Measurements from ENCODE around the gene DOCK10. TPM values are rescaled to one million over a fixed set of nuclear protein-coding genes. Genes with fewer than 3 reads are reported as not detected.
"Not testable (repeated sequence)": the region's sequence is repeated elsewhere in the genome, so short reads cannot be mapped to it uniquely, and the experiment has no call there.

The DOCK10 gene
- polyA plus RNA-seq (ENCODE audit: insufficient read length in 4 of 4) = 10 to 100 TPM in 2 of 4 donors, 1 to 10 TPM in 2; 9.6 to 11.6 (median 10.1) TPM

- no peak for DNase-seq (ENCODE audit: low read depth in 4 of 4, low spot score in 3 of 4)
These were observed at the start of gene DOCK10 for GRCh38 chr2:225041851-225042799. TSS of gene DOCK10 (minus strand) at chr2:225042468. CDS start at chr2:225042374, 94 bp downstream.

GRCh38 chr2:225091336-225091735, 49.1 kb upstream of the DOCK10 start:
- DNase-seq (ENCODE audit: low read depth in 4 of 4, low spot score in 3 of 4) = no peak

- no peak for DNase-seq (ENCODE audit: low read depth in 4 of 4, low spot score in 3 of 4)
These were observed 48.5 kb upstream of the DOCK10 start for GRCh38 chr2:225090746-225091145.

- no peak for DNase-seq (ENCODE audit: low read depth in 4 of 4, low spot score in 3 of 4)
These were observed 44.6 kb upstream of the DOCK10 start for GRCh38 chr2:225086915-225087314.

- DNase-seq (ENCODE audit: low read depth in 4 of 4, low spot score in 3 of 4) = no peak
These were observed 44.2 kb upstream of the DOCK10 start for GRCh38 chr2:225086439-225086838.

- DNase-seq (ENCODE audit: low read depth in 4 of 4, low spot score in 3 of 4) = no peak
These were observed 41.0 kb upstream of the DOCK10 start for GRCh38 chr2:225083276-225083675.

GRCh38 chr2:225076125-225076524, 33.9 kb upstream of the DOCK10 start:
- no peak for DNase-seq (ENCODE audit: low read depth in 4 of 4, low spot score in 3 of 4)

GRCh38 chr2:225074919-225075681, 32.8 kb upstream of the DOCK10 start:
- DNase-seq (ENCODE audit: low read depth in 4 of 4, low spot score in 3 of 4) = no peak

GRCh38 chr2:225074366-225074765, 32.1 kb upstream of the DOCK10 start:
- DNase-seq (ENCODE audit: low read depth in 4 of 4, low spot score in 3 of 4) = no peak

- DNase-seq (ENCODE audit: low read depth in 4 of 4, low spot score in 3 of 4) = no peak
These were observed 30.9 kb upstream of the DOCK10 start for GRCh38 chr2:225073198-225073597.

GRCh38 chr2:225072444-225072843, 30.2 kb upstream of the DOCK10 start:
- DNase-seq (ENCODE audit: low read depth in 4 of 4, low spot score in 3 of 4) = no peak

- no peak for DNase-seq (ENCODE audit: low read depth in 4 of 4, low spot score in 3 of 4)
These were observed 28.5 kb upstream of the DOCK10 start for GRCh38 chr2:225070811-225071210.

- no peak for DNase-seq (ENCODE audit: low read depth in 4 of 4, low spot score in 3 of 4)
These were observed 27.7 kb upstream of the DOCK10 start for GRCh38 chr2:225069966-225070365.

GRCh38 chr2:225069477-225069876, 27.2 kb upstream of the DOCK10 start:
- DNase-seq (ENCODE audit: low read depth in 4 of 4, low spot score in 3 of 4) = no peak

GRCh38 chr2:225065882-225066281, 23.6 kb upstream of the DOCK10 start:
- DNase-seq (ENCODE audit: low read depth in 4 of 4, low spot score in 3 of 4) = no peak

GRCh38 chr2:225064928-225065327, 22.7 kb upstream of the DOCK10 start:
- DNase-seq (ENCODE audit: low read depth in 4 of 4, low spot score in 3 of 4) = no peak

GRCh38 chr2:225064362-225064761, 22.1 kb upstream of the DOCK10 start:
- no peak for DNase-seq (ENCODE audit: low read depth in 4 of 4, low spot score in 3 of 4)

- DNase-seq (ENCODE audit: low read depth in 4 of 4, low spot score in 3 of 4) = no peak
These were observed 14.2 kb upstream of the DOCK10 start for GRCh38 chr2:225056330-225057073.

- no peak for DNase-seq (ENCODE audit: low read depth in 4 of 4, low spot score in 3 of 4)
These were observed 13.4 kb upstream of the DOCK10 start for GRCh38 chr2:225055714-225056113.

- no peak for DNase-seq (ENCODE audit: low read depth in 4 of 4, low spot score in 3 of 4)
These were observed 10.4 kb upstream of the DOCK10 start for GRCh38 chr2:225052703-225053102.

- DNase-seq (ENCODE audit: low read depth in 4 of 4, low spot score in 3 of 4) = not testable (repeated sequence)
These were observed 5.2 kb upstream of the DOCK10 start for GRCh38 chr2:225047502-225047901.

All from left renal pelvis (tissue), 4 donors.